Activated CD4-positive, alpha-beta T cell treated with anti-CD3 and anti-CD28 coated beads for 24 hours (primary cell): ENCODE measurements around the gene WHRN.

Source experiments
- DNase-seq, 2 donors: peaks; one replicate each; pipeline ENCODE4 v3.0.0-alpha.2; 2020; ENCODE audit warnings: low read depth in 2 of 2

WHRN gene

GRCh38 chr9:114366334-114367128, 138.7 kb downstream of the WHRN start:
- no peak for DNase-seq

GRCh38 chr9:114365194-114365593, 140.1 kb downstream of the WHRN start:
- DNase-seq = no peak

GRCh38 chr9:114364134-114365041, 140.9 kb downstream of the WHRN start:
- no peak for DNase-seq

GRCh38 chr9:114363424-114363823, 141.8 kb downstream of the WHRN start:
- no peak for DNase-seq

GRCh38 chr9:114362394-114362793, 142.9 kb downstream of the WHRN start:
- DNase-seq = no peak

- no peak for DNase-seq
These were observed 143.7 kb downstream of the WHRN start for GRCh38 chr9:114361542-114361941.

- DNase-seq = no peak
These were observed 145.5 kb downstream of the WHRN start for GRCh38 chr9:114359801-114360200.

GRCh38 chr9:114357911-114358328, 147.4 kb downstream of the WHRN start:
- DNase-seq = no peak

- DNase-seq = no peak
These were observed 147.9 kb downstream of the WHRN start for GRCh38 chr9:114357360-114357759.

GRCh38 chr9:114356792-114357191, 148.5 kb downstream of the WHRN start:
- DNase-seq = no peak

GRCh38 chr9:114355821-114356220, 149.5 kb downstream of the WHRN start:
- DNase-seq = no peak
